Vagina (tissue), 2 donors: ENCODE data around the gene ADCY4.

Source experiments
- CTCF ChIP-seq, 3 experiments: fragments of 450-650 bp in 2 of 3; fragments of 200-600 bp in 1 of 3; sonication (generic) in 1 of 3; IDR thresholded peaks; one replicate each; pipeline ENCODE4 v1.5.1; 2017 to 2019; ENCODE audit warnings: antibody characterized with exemption in 3 of 3, mild to moderate bottlenecking in 2 of 3, moderate library complexity in 2 of 3
- POLR2A ChIP-seq, 2 donors: fragments of 450-650 bp; IDR thresholded peaks; one replicate each; pipeline ENCODE4 v1.6.1; 2017; ENCODE audit warnings: antibody characterized with exemption in 2 of 2, mild to moderate bottlenecking in 2 of 2, moderate library complexity in 2 of 2

- no peak for TF ChIP-seq POLR2A (IDR thresholded peaks at IDR 0.05)
- TF ChIP-seq CTCF (IDR thresholded peaks at IDR 0.05): no peak
Measured at GRCh38 chr14:24315243-24315806, 19.5 kb downstream of the ADCY4 start.
